GM21515 (cell line): Measurements from ENCODE around the gene BTD.

Source experiments
- ATAC-seq: cut with Tn5 transposase; IDR thresholded peaks from one replicate; pipeline ENCODE4 v1.9.1; 2021; ENCODE audit not compliant: unreplicated experiment

The BTD gene

DNA sequence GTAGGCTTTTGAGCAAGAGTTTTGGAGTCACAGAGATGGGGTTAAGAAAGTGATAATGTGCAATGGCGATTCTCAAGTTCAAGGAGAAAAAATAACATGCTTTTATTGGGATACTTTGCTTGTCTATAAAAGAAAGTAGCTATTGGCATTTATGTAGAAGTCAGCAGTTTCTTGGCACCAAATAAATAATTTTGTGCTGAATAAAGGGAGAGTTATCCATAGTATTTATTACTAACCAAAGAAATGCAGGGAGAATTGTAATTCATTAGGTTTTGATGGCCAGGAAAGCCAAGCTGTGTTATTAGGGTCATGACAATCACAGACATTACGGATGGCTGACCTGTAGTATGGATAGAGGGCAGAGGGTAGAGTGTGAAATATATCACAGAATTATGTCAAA, 33.1 kb downstream of the BTD start:
- ATAC-seq: no peak

DNA sequence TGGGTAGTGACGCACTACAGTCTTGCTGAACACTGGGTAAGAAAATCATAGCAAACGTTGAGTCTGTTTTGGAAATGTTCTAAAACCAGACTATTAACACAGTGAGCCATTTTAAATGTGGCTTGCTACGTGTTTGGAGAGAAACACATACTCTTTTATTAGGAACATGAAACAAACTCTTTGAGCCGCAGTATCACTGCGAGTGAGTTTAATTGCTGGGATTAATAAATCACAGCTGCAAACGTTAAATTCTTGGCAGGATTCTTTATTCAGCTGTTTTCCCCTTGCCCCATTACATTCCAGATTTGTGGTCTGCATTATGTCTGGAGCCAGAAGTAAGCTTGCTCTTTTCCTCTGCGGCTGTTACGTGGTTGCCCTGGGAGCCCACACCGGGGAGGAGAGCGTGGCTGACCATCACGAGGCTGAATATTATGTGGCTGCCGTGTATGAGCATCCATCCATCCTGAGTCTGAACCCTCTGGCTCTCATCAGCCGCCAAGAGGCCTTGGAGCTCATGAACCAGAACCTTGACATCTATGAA, 33.6 kb downstream of the BTD start:
- no peak for ATAC-seq

- ATAC-seq: peak; percentile 45
Observed at GRCh38 chr3:15636028-15636709, 34.6 kb downstream of the BTD start.

DNA sequence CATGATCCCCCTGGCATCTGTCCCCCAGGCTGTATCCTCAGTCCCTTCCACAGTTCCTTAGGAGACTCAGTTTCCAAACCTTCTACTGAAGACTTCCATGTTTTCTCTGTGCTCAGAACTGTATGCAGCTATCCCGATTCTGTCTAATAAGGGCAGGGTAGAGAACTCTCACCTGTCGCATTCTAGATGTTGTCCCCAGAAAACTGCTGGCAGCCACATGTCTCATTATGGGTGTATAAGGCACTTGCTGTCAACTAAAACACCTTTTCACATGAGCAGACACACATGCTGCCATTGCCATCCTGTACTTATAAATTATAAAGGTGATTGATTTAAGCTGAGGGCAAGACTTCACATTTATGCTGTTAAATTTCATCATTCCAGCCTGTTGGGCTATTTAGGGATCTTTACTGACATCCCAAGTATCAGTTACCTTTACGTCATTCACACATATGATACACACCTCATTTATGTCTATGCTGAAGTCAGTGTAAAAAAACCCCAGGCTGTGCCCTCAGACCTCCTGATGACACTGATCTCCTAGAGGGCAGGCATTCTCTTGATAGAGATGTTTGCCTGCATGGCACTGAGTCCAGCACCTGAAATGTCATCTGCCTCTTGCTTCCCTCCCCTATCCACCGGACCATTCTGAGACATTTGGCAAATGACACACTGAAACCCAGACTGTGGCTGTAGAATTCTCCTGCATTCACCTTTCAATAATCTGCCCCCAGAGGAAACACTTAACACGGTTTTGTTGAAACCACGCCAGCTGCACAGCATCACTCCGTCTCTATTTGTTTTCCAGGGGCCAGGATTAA, 35.8 kb downstream of the BTD start:
- ATAC-seq: no peak

- ATAC-seq: no peak
Observed at GRCh38 chr3:15638193-15638890, 36.8 kb downstream of the BTD start.

DNA sequence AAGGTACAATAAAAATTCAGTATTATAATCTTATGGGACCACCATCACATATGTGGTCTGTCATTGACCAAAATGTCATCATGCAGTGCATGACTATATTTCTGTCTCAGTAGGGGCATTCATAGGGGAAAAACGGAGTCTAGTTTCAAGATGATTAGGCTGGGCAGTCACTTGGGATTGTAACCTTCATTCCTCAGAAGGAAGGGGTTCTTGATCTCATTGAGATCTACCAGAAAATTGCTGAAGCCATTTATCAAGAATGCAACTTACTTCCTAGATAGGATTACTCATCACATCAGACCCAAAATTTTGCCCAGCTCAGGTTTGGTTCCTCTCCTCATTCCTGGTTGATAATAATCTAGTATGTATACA, 37.3 kb downstream of the BTD start:
- ATAC-seq: no peak

GRCh38 chr3:15645246-15645645, 43.7 kb downstream of the BTD start:
- no peak for ATAC-seq

- ATAC-seq: no peak
Observed at GRCh38 chr3:15645740-15646501, 44.4 kb downstream of the BTD start.

DNA sequence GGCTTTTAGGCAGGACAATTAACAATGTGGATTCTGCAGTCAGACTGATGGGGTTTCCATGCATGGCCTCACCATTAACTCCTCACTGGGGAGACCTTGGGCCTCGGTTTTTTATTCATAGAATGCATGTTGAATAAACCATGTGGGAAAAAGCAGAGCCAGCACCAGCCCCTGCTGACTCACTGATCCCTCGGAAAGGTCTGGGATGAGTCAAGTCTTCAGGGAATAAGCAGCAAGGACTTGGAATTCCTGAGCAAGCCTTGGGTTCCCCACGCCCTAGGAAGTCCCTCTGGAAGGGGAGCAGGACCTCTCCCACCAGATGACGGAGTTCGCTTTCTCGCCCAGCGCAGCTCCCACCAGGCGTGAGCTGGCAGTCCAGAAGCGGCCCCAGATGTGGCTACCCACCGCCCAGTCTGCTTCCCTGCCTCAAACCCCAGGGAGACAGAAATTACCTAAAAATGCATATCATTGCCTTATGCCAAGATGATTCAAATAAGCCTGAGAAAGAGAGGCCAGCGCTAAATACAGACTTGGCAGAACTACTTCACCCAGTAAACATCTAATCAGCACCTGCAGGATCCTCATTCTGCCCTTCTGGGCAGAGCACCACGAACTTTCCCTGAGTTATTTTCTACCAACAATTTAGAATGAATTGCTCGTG, 45.4 kb downstream of the BTD start:
- ATAC-seq: peak; percentile 23

- ATAC-seq: peak; percentile 94
Observed at GRCh38 chr3:15647611-15648167, 46.1 kb downstream of the BTD start.

- no peak for ATAC-seq
Observed at GRCh38 chr3:15649341-15649740, 47.8 kb downstream of the BTD start.

DNA sequence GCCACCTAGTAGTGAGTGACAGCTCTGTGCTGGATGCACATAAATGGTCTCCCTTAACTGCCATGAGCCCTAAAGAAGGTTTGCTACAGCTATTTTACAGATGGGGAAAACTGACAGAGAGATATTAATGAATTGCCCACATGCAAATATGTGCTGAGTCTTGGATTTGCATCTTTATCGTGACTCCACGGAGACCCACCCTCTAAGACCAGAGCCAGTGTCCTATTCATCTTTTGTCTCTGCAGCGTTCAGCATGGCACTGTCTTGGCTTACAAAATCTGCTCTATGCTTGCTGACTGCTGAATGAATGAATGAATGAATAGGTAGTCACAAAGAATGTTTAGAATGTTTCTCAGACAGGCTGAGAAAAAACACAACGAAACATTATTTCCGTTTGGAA, 48.3 kb downstream of the BTD start:
- no peak for ATAC-seq

- ATAC-seq: no peak
Observed at GRCh38 chr3:15651396-15651795, 49.9 kb downstream of the BTD start.

GRCh38 chr3:15653321-15653720, 51.8 kb downstream of the BTD start:
- no peak for ATAC-seq

DNA sequence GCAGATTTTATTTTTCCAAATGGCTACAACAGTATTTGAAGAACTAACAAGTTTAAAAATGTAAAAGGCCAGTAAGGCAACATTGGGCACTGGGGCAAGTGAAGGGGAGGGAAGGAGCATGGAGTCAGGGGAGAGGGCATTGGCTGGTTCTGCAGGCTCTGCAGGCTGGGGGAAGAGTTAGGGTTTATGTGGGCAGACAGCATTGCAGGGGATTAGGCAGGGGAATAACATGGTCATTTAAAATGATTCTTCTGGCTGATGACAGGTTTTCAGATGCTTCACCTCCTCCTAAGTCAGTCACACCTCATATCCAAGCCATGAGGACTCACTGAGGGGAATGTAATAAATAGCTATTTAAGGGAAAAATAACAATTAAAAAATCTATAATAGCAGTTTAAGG, 52.6 kb downstream of the BTD start:
- ATAC-seq: no peak

- ATAC-seq: no peak
Observed at GRCh38 chr3:15654891-15655290, 53.3 kb downstream of the BTD start.

GRCh38 chr3:15656342-15656741, 54.8 kb downstream of the BTD start:
- no peak for ATAC-seq

DNA sequence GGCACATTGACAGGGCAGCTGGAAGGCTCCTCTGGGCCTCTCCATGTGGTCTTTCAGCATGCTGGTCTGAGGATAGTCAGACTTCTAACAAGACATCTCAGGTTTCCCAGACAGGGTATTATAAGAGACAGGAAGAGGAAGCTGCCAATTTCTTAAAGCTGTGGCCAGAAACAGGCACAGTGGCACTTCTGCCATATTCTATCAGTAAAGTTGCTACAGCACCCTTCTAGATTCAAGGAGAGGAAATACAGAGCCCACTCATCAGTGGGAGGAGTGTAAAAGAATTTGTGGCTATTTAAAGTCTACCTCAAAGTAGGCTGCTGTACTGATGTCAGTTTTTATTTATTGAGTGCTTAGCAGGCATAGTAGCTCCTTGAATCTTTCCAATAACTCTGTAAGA, 55.5 kb downstream of the BTD start:
- ATAC-seq: no peak

DNA sequence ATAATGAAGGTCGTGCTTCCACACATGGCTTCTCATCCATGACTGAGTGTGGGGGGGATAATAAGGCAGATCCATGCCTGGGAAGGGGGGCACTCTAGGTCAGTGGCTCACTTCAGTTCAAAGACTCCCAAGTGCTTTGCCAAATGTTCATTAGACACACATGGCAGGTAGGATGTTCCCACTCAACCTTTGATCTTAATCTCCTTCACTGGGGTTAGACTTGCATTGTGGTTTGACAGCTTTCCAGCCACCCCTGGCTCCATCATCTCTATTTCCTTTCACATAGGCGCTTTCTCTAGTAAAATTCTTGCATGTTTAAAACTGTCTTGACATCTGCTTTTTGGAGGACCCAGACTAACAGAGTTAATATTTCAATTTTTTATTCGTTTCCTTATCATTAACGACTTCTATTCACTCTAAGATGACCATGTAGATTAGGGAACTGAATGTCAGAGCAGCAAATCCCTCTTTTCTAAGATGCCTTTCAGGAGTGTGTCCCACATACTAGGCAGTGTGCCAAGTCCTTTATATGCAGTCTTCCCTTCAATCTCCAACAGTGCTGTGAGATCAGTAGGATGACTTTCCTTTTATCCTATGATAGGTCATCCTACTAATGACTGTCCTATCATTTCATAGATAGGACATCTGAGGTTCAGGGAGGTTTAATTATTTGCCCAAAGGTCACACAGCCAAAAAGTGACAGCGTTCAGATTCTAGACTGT, 57.9 kb downstream of the BTD start:
- no peak for ATAC-seq
